Activated CD4-positive, alpha-beta T cell treated with anti-CD3 and anti-CD28 coated beads, Interleukin-2, amount 50 U/mL, for 24 hours (primary cell): ENCODE measurements around the gene A4GALT.
"Not testable (repeated sequence)": the region's sequence is repeated elsewhere in the genome, so short reads cannot be mapped to it uniquely, and the experiment has no call there.

Source experiments
- DNase-seq, 2 donors: peaks; one replicate each; pipeline ENCODE4 v3.0.0-alpha.2; 2020; ENCODE audit warnings: low read depth in 1 of 2, low spot score in 1 of 2

Gene A4GALT

GRCh38 chr22:42684462-42685195 lies 36.0 kb downstream of the A4GALT start:
- no peak for DNase-seq

- no peak for DNase-seq
Measured at GRCh38 chr22:42683578-42684283, 36.9 kb downstream of the A4GALT start.

DNA sequence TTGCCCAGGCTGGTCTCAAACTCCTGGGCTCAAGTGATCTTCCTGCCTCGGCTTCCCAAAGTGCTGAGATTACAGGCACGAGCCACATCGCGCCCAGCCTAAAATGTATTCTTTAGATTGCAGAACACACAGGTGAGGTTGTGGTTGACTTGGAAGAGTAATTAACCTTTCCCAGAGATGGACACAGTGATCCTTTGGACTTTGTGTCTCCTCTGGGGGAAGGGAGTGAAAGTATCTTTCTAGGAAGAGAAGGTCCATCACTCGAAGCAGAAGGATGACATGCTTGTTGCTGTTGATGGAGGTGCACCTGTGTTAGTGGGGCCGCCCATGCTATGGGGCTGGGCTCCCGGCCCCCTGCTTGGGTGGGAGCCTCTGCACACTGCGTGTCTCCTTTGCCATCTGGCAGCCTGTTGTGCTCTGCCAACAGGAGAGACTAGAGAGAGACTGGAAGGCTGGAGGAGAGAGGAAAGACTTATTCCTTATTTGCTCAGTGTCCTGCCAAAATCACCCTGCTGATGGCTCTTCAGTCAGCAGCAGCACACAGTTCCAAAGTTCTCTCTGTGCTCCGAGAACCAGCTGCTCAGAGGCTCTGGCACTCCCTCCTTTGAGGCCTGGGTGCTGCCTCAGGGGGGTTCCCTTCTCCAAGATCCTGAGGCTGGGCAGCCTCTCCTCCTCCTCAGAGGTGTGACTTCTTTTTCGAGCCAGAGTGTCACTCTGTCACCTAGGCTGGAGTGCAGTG lies 38.4 kb downstream of the A4GALT start:
- DNase-seq, result no peak

DNA sequence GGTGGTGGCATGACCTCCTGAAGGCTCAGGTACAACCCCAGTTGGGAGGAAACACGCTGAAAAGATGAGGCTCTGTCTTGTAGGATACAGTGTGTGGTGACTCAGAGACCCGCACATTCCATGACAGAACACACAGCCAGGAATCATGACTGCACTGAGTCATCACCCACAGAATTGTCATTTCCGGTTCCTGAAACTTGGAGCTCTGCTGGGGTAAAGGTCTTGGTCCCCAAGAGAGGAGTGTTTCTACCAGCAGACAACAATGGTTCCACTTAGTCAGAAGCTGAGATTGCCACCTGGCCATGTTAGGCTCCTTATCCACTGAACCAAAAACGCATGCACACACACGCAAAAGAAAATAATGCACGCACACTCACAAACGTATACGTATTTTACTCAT lies 40.0 kb downstream of the A4GALT start:
- DNase-seq, result no peak

- DNase-seq, result no peak
Measured at GRCh38 chr22:42679691-42680090, 41.0 kb downstream of the A4GALT start.

- DNase-seq, result no peak
Measured at GRCh38 chr22:42678894-42679293, 41.8 kb downstream of the A4GALT start.

DNA sequence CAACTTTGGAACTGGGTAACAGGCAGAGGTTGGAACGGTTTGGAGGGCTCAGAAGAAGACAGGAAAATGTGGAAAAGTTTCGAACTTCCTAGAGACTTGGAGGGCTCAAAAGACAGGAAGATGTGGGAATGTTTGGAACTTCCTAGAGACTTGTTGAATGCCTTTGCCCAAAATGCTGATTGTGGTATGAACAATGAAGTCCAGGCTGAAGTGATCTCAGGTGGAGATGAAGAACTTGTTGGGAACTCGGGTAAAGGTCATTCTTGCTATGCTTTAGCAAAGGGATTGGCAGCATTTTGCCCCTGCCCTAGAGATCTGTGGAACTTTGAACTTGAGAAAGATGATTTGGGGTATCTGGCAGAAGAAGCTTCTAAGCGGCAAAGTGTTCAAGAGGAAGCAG lies 42.7 kb downstream of the A4GALT start:
- not testable (repeated sequence) for DNase-seq

GRCh38 chr22:42676059-42676607 lies 44.5 kb downstream of the A4GALT start:
- DNase-seq, result no peak

DNA sequence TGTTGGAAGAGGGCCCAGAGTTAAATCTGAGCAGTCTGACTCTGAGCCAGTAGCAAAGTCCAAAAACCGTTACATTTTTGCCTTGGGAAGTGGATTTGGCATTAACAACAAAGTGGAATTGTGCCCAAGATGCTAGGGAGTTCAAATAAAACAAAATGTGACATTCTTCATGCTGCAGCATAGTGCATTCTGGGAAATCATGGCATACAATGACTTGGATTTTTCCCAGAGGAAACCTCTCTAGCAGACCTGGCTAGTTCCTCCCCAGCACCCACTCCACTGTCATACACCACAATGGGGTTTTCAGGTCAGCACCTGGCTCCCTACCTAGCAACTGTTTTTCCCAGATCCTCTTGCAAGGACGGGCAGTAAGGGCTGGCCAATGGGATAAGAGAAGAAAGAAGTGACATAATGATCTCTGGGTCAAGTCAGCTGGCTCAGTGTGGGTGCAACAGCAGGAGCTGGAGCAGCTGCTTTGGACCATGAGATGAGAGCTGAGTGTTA lies 46.7 kb downstream of the A4GALT start:
- DNase-seq, result no peak

DNA sequence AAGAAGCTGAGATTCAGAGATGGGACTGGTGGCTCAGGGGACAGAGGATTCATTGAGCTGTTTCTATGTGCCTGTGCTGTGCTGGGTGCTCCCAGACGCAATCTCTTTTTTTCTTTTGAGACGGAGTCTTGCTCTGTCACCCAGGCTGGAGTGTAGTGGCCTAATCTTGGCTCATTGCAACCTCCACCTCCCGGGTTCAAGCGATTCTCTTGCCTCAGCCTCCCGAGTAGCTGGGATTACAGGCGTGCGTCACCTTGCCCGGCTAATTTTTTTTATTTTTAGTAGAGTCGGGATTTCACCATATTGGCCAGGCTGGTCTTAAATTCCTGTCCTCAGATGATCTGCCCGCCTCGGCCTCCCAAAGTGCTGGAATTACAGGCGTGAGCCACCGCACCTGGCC lies 47.6 kb downstream of the A4GALT start:
- not testable (repeated sequence) for DNase-seq

GRCh38 chr22:42670921-42671709 lies 49.6 kb downstream of the A4GALT start:
- DNase-seq, result no peak

DNA sequence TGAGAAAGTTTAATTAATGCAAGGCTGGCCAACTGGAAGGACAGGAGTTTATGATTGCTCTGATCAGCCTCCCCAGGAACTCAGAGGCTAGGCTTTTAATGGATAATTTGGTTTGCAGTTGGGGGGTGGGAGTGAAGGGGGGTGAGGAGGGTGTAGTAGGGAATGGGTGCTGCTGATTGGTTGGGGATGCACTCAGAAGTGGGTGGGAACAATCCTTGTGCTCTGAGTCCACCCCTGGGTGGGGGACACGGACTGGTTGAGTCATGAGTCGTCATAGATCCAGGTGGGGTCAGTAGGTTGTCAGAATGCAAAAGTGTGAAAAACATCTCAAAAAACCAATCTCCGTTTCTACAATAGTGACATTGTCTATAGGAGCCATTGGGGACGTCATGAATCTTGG lies 50.6 kb downstream of the A4GALT start:
- DNase-seq, result no peak

GRCh38 chr22:42666393-42666792 lies 54.3 kb downstream of the A4GALT start:
- not testable (repeated sequence) for DNase-seq

DNA sequence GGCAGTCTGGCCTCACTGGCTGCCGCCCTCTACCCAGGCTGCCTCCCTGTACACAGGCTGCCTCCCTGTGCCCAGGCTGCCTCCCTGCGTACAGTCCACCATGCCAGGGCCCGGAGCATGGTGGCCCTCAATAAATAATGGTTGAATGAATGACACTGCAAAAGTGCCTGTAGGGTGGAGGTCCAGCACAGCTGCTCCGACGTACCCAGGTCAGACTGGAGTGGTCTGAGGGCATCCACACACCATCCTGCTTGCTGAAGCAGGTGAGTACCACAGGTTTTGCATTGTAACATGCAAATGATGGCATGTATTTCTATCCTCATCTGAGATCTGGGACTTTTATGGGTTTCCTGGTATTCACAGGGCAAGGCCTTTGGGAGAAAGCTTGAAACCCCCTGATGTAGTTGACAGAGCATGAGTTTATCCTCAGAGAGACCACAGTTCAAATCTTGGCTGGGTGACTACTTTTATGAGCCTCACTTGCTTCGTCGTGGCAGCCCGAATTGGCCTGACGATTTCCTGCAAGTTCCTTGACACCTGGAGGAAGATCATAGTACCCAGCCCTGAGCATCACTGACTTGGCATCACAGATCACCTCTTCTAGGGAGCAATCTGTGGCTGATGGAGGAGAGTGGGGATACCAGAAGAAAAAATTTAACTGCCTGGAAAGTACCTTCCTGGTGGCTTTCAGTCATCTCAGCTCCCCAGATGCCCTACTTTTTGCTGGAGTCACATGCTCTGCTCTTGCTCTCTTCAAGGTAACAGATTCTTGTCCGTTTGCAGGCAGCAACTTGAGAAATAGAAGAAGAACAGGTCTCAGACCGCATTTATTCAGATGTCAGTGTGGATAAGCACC lies 55.5 kb downstream of the A4GALT start:
- DNase-seq, result no peak

- peak; percentile 69 to 73 for DNase-seq
Measured at GRCh38 chr22:42661985-42662831, 58.5 kb downstream of the A4GALT start.

- DNase-seq, result no peak
Measured at GRCh38 chr22:42656578-42656977, 64.1 kb downstream of the A4GALT start.

DNA sequence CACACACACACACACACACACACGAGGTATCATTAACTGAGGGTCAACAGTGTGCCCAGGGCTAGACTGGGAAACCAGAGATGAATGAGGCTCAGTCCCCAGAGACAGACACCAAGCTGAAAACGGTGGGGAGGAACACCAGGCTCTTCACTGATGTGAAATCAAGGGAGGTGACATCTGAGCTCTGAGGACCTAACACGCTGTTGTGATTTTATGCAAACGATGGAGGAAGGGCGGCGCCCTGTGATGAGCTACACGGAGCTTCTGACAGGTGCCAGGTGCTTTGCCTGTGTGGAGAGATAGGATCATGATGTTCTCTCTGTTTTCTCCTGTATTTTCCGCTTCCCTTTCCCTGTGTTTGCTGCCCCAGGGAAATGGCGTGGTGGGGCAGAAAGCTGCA lies 65.0 kb downstream of the A4GALT start:
- no peak for DNase-seq

DNA sequence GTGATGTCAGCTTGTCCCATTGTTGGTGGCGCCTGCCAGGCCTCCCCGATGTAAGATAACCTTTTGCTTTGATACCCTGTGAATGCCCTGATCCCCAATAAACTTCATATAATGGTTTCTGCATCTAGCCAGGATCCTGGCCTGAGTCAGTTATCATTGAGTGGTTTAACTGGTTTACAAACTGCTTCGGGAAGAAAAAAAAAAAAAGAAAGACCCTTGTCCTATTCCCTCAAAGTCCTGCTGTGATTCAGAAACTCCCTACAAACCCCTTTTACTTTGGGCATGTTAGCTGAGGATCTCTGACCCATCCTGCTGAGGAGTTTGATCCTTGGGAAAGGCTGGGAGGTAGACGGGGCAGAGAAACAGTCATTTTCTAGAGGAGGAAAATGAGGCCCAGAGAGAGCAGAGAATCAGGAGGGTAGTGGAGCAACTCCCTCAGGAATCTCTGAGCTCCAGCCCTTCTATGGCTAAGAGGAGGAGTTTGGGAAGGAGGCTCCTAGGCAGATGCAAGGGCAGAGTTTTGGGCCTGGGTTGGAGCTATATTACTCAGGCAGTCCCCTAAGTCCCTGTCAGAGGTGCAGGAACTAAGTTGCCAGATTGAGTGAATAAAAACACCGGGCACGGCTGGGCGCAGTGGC lies 66.1 kb downstream of the A4GALT start:
- DNase-seq, result no peak
